Right lobe of liver (tissue), 6 donors: ENCODE data around the gene CUX1. TPM values are rescaled to one million over a fixed set of nuclear protein-coding genes. Genes with fewer than 3 reads are reported as not detected.

Source experiments
- ATAC-seq, 4 donors: fragments of 200-7000 bp; cut with Tn5 transposase; one replicate each; pipeline ENCODE4 v1.9.1; 2020; ENCODE audit warnings: mild to moderate bottlenecking in 4 of 4, moderate library complexity in 4 of 4
- DNase-seq, 3 donors: peaks; one replicate each; pipeline ENCODE4 v3.0.0-alpha.2; 2020
- H3K27ac ChIP-seq, 3 donors: fragments of 200-600 bp; one replicate each; pipeline ENCODE4 v1.8.0; 2022
- H3K27me3 ChIP-seq, 2 donors: fragments of 200-600 bp; one replicate each; pipeline ENCODE4 v1.8.0; 2022
- H3K36me3 ChIP-seq, 4 donors: fragments of 200-600 bp; sonication (generic) in 1 of 4; one replicate each; pipeline versions ENCODE4 v1.5.1 to v1.8.0; 2017 to 2022; ENCODE audit warnings: control low read depth in 1 of 4
- H3K4me1 ChIP-seq, 4 donors: fragments of 200-600 bp; sonication (generic) in 1 of 4; one replicate each; pipeline versions ENCODE4 v1.5.1 to v1.8.0; 2017 to 2022; ENCODE audit warnings: control low read depth in 1 of 4
- H3K4me3 ChIP-seq, 3 donors: fragments of 200-600 bp; one replicate each; pipeline ENCODE4 v1.8.0; 2022
- H3K9me3 ChIP-seq, 4 donors: fragments of 200-600 bp; sonication (generic) in 1 of 4; one replicate each; pipeline versions ENCODE4 v1.5.1 to v1.8.0; 2017 to 2022; ENCODE audit warnings: control low read depth in 1 of 4
- CTCF ChIP-seq, 4 donors: fragments of 200-600 bp in 3 of 4; fragments of 450-650 bp in 1 of 4; IDR thresholded peaks; one replicate each; pipeline versions ENCODE4 v1.5.1 to v1.8.0; 2016 to 2022; ENCODE audit warnings: antibody characterized with exemption in 4 of 4, mild to moderate bottlenecking in 2 of 4
- POLR2A ChIP-seq: fragments of 450-650 bp; IDR thresholded peaks from one replicate; pipeline ENCODE4 v1.6.1; 2017; ENCODE audit warnings: antibody characterized with exemption, mild to moderate bottlenecking
- WGBS: methylation state at CpG from one replicate; pipeline ENCODE4 v1.1.6; 2018; ENCODE audit warnings: low coverage, low lambda C conversion rate; ENCODE audit not compliant: insufficient coverage; ENCODE audit errors: missing lambda C conversion rate; 5-methylcytosine and 5-hydroxymethylcytosine counted together
- intact Hi-C, 2 donors: fragments of 100-400 bp; cut with DNase I; formaldehyde crosslinking; loops; one replicate each; pipeline versions ENCODE4 v1.11.2 to v1.14.1; 2022
- total RNA-seq, 6 experiments: library from RNA; depleted of rRNA in 2 of 6; stranded (reverse); fragments of >200 nt in 2 of 6; fragmentation: NEBNext Ultra II Directional in 3 of 6; extraction: Animal tissue kit (Norgen Biotek cat#: 25700) in 3 of 6; gene quantifications; one replicate each; pipeline versions ENCODE4 v1.1.0 to v1.2.4, GENCODE V29; 2016 to 2023
- donor health status: DM: no; HTN: yes; CAD: no.
- donor health status: DM: no; HTN: no; CAD: no.
- donor health status: DM: no; HTN: no; CAD: no.
- donor health status: DM: no; HTN: yes; CAD: no.
- donor health status: DM: no; HTN: yes; CAD: no.

Gene CUX1
- total RNA-seq, 6 experiments from 2014 or later = 34.3 to 53.1 (median 40.6) TPM

GRCh38 chr7:102292813-102293798 lies 475.7 kb downstream of the CUX1 start:
- Histone ChIP-seq H3K4me3 (no peak overlapping the region), H3K27me3 (no peaks in the 10 kb centered on the region), H3K36me3 (no peaks in the 10 kb centered on the region), H3K4me1 (peaks cover 0 to under 1% (median 0%) of the 10 kb centered on the region in 4 donors), H3K27ac (no peak overlapping the region), H3K9me3 (no peaks in the 10 kb centered on the region)
- ATAC-seq (no peak), DNase-seq (no peak)
- WGBS = 15% methylated on average over 13 of the region's 36 CpGs
- no peak for TF ChIP-seq POLR2A
- TF ChIP-seq CTCF (IDR thresholded peaks at IDR 0.05) = no peak
- intact Hi-C loops = no loop called here

- intact Hi-C loops = no loop called here
- DNase-seq = no peak
Observed at GRCh38 chr7:102294589-102294988, 477.2 kb downstream of the CUX1 start.

GRCh38 chr7:102295346-102296178 lies 478.1 kb downstream of the CUX1 start:
- no peaks in the 10 kb centered on the region for H3K27me3 ChIP-seq
- no peaks in the 10 kb centered on the region for H3K9me3 ChIP-seq
- H3K4me3 ChIP-seq = no peak overlapping the region
- H3K36me3 ChIP-seq = no peaks in the 10 kb centered on the region
- ATAC-seq (no peak), DNase-seq (no peak)
- TF ChIP-seq POLR2A (no peak), CTCF (IDR thresholded peaks at IDR 0.05) (no peak)
- no peaks in the 10 kb centered on the region for H3K4me1 ChIP-seq
- intact Hi-C loops = no loop called here
- no peak overlapping the region for H3K27ac ChIP-seq
- WGBS = 85% methylated on average over 4 of the region's 12 CpGs

More at GRCh38 chr7:102294589-102294988, 477.2 kb downstream of the CUX1 start:
- no peak for TF ChIP-seq POLR2A
- no peak for TF ChIP-seq CTCF (IDR thresholded peaks at IDR 0.05)
- no peaks in the 10 kb centered on the region for H3K9me3 ChIP-seq
- no peak overlapping the region for H3K27ac ChIP-seq
- no peaks in the 10 kb centered on the region for H3K36me3 ChIP-seq
- no peaks in the 10 kb centered on the region for H3K27me3 ChIP-seq
- H3K4me1 ChIP-seq = no peaks in the 10 kb centered on the region
- no peak for ATAC-seq
- no CpG with 5 or more reads among the region's 3 CpGs for WGBS
- no peak overlapping the region for H3K4me3 ChIP-seq

- H3K9me3 ChIP-seq = no peaks in the 10 kb centered on the region
- DNase-seq = no peak
- H3K36me3 ChIP-seq = no peaks in the 10 kb centered on the region
- no peak overlapping the region for H3K27ac ChIP-seq
- 88% methylated on average over 2 of the region's 6 CpGs for WGBS
- ATAC-seq = no peak
- H3K4me3 ChIP-seq = no peak overlapping the region
- TF ChIP-seq POLR2A (no peak), CTCF (IDR thresholded peaks at IDR 0.05) (no peak)
- no peaks in the 10 kb centered on the region for H3K4me1 ChIP-seq
- no peaks in the 10 kb centered on the region for H3K27me3 ChIP-seq
- intact Hi-C loops = no loop called here
Observed at GRCh38 chr7:102296179-102296438, 478.7 kb downstream of the CUX1 start.
